Osteocyte (in vitro differentiated cells): ENCODE measurements around the gene CHEK2. TPM values are rescaled to one million over a fixed set of nuclear protein-coding genes. Genes with fewer than 3 reads are reported as not detected.
"Not testable (repeated sequence)": the region's sequence is repeated elsewhere in the genome, so short reads cannot be mapped to it uniquely, and the experiment has no call there.

ENCODE experiments used
- DNase-seq: peaks from one replicate; pipeline ENCODE4 v3.0.0; 2021; ENCODE audit warnings: mixed read lengths; ENCODE audit not compliant: unreplicated experiment; ENCODE audit errors: extremely low spot score
- H3K27ac Mint-ChIP-seq: one replicate; pipeline ENCODE4 v1.8.0; 2021; ENCODE audit warnings: mild to moderate bottlenecking, mixed read lengths; ENCODE audit not compliant: unreplicated experiment
- H3K27me3 Mint-ChIP-seq: one replicate; pipeline ENCODE4 v1.8.0; 2021; ENCODE audit warnings: mixed read lengths; ENCODE audit not compliant: unreplicated experiment
- H3K36me3 Mint-ChIP-seq: one replicate; pipeline ENCODE4 v1.8.0; 2021; ENCODE audit warnings: mixed read lengths; ENCODE audit not compliant: unreplicated experiment
- H3K4me1 Mint-ChIP-seq: one replicate; pipeline ENCODE4 v1.8.0; 2021; ENCODE audit warnings: mixed read lengths; ENCODE audit not compliant: unreplicated experiment
- H3K4me3 Mint-ChIP-seq: one replicate; pipeline ENCODE4 v1.8.0; 2021; ENCODE audit warnings: mild to moderate bottlenecking, moderate library complexity, mixed read lengths; ENCODE audit not compliant: unreplicated experiment
- H3K9me3 Mint-ChIP-seq: one replicate; pipeline ENCODE4 v1.8.0; 2021; ENCODE audit warnings: mixed read lengths; ENCODE audit not compliant: unreplicated experiment
- total RNA-seq: library from RNA; stranded (reverse); gene quantifications from 2 replicates; pipeline ENCODE4 v1.2.1, GENCODE V29; 2021
- TF ChIP-seq, protein P1 (sequence below): fragments of 200-600 bp; sonication (generic); IDR thresholded peaks from 2 replicates; pipeline ENCODE4 v1.5.0; 2021; ENCODE audit warnings: antibody characterized with exemption, mild to moderate bottlenecking, moderate library complexity

CHEK2 gene
- total RNA-seq, 1 donor from 2014 or later = 9.9 TPM

DNA sequence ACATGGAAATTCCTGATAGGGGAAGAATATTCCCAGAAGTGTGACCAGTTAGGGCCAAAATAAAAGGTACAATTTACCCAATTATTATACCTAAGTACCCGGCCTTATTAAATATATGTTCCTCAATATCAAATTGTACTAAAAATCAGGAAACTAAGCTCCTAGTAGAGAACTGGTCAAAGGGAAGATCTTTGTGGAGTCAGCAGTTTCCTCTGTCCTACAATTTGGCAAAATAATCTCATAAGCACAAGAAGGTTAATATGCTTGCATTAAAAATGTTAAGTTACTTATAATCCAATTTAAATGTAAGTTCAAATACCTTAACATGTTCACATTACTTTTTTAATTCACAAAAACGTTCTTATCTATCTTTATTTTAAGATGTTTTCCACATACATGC, 72.2 kb downstream of the CHEK2 start:
- Mint-ChIP-seq H3K4me1 (peaks cover 12% of the 10 kb centered on the region), H3K27me3 (no peaks in the 10 kb centered on the region), H3K27ac (no peak overlapping the region), H3K4me3 (no peak overlapping the region), H3K36me3 (peaks cover 5% of the 10 kb centered on the region), H3K9me3 (no peaks in the 10 kb centered on the region)
- no peak for DNase-seq
- TF ChIP-seq, protein P1, sequence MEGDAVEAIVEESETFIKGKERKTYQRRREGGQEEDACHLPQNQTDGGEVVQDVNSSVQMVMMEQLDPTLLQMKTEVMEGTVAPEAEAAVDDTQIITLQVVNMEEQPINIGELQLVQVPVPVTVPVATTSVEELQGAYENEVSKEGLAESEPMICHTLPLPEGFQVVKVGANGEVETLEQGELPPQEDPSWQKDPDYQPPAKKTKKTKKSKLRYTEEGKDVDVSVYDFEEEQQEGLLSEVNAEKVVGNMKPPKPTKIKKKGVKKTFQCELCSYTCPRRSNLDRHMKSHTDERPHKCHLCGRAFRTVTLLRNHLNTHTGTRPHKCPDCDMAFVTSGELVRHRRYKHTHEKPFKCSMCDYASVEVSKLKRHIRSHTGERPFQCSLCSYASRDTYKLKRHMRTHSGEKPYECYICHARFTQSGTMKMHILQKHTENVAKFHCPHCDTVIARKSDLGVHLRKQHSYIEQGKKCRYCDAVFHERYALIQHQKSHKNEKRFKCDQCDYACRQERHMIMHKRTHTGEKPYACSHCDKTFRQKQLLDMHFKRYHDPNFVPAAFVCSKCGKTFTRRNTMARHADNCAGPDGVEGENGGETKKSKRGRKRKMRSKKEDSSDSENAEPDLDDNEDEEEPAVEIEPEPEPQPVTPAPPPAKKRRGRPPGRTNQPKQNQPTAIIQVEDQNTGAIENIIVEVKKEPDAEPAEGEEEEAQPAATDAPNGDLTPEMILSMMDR = no peak

DNA sequence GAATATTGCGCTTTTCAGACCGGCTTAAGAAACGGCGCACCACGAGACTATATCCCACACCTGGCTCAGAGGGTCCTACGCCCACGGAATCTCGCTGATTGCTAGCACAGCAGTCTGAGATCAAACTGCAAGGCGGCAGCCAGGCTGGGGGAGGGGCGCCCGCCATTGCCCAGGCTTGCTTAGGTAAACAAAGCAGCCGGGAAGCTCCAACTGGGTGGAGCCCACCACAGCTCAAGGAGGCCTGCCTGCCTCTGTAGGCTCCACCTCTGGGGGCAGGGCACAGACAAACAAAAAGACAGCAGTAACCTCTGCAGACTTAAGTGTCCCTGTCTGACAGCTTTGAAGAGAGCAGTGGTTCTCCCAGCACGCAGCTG, 78.1 kb downstream of the CHEK2 start:
- H3K36me3 Mint-ChIP-seq, DNase-seq, H3K27me3 Mint-ChIP-seq, H3K4me1 Mint-ChIP-seq, H3K4me3 Mint-ChIP-seq, H3K27ac Mint-ChIP-seq, H3K9me3 Mint-ChIP-seq: not testable (repeated sequence)

DNA sequence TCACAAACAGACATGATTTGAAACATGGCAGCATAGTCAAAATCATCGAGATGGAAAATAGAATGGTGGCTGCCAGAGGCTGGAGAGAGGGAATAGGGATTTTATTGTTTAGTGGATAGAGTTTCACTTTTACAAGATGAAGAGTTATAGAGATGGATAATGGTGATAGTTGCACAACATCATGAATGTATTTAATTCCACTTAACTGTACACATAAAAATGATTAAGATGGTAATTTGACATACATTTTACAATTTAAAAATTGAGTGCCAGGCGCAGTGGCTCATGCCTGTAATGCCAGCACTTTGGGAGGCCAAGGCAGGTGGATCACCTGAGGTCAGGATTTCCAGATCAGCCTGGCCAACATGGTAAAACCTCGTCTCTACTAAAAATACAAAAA, 83.2 kb downstream of the CHEK2 start:
- no peak overlapping the region for H3K27ac Mint-ChIP-seq
- H3K4me3 Mint-ChIP-seq = no peak overlapping the region
- H3K4me1 Mint-ChIP-seq = peaks cover 4% of the 10 kb centered on the region
- no peaks in the 10 kb centered on the region for H3K9me3 Mint-ChIP-seq
- no peaks in the 10 kb centered on the region for H3K27me3 Mint-ChIP-seq
- DNase-seq = no peak
- TF ChIP-seq, protein P1 = no peak
- peaks cover 6% of the 10 kb centered on the region for H3K36me3 Mint-ChIP-seq

DNA sequence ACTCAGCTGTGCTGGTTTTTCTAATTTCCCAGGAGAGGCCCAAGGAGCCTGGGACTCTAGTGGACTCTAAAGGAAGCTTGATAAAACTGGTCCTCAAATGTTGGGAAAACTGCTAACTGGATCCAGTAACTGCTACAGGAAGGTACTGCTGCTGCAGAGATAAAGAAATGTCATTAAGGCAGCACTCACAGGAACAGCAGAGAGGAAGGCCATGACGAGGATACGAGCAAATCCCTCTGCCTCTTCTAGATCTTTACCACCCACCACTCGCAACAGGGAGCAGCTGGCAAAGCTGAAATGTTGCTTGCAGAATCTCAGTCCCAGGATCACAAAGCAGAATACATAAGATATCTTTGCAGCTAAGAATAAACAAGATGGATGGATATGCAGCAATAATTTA, 85.4 kb downstream of the CHEK2 start:
- no peak for DNase-seq
- H3K36me3 Mint-ChIP-seq = peaks cover 14% of the 10 kb centered on the region
- no peaks in the 10 kb centered on the region for H3K27me3 Mint-ChIP-seq
- H3K4me3 Mint-ChIP-seq = no peak overlapping the region
- no peak overlapping the region for H3K27ac Mint-ChIP-seq
- H3K9me3 Mint-ChIP-seq = no peaks in the 10 kb centered on the region
- TF ChIP-seq, protein P1 = no peak
- H3K4me1 Mint-ChIP-seq = no peaks in the 10 kb centered on the region

DNA sequence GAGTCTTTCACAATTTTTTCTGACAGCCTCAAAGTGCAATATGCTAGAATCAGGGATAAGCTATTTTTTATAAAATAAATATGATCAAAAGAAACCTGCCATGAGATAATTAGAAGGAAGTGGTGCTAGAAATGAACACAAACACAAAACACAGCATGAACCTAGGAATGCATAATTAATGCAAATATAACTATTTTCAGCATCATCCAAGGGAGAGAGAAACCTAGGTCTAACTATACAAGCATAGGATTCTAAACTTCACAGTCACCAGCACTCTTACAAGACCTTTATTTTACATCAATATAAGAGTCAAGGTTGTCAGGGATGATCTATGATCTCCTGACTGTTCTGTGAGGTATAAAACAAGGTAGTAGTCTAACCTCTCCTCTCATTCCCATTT, 91.2 kb downstream of the CHEK2 start:
- Mint-ChIP-seq H3K27ac (no peak overlapping the region), H3K27me3 (no peaks in the 10 kb centered on the region), H3K4me1 (peaks cover 8% of the 10 kb centered on the region), H3K36me3 (peaks cover 10% of the 10 kb centered on the region), H3K9me3 (no peaks in the 10 kb centered on the region), H3K4me3 (no peak overlapping the region)
- DNase-seq = no peak
- TF ChIP-seq, protein P1 = no peak

DNA sequence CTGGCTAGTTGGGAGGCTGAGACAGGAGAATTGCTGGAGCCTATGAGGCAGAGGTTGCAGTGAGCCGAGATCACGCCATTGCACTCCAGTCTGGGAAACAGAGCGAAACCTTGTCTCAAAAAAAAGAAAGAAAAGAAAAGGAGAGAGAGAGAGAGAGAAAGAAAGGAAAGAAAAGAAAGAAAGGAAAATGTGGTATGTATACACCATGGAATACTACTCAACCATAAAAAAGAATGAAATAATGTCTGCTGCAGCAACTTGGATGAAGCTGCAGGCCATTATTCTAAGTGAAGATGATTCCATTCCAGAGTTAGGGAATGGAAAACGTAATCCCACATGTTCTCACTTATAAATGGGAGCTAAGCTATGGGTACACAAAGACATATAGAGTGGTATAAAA, 92.8 kb downstream of the CHEK2 start:
- H3K4me1 Mint-ChIP-seq = peaks cover 8% of the 10 kb centered on the region
- TF ChIP-seq, protein P1 = no peak
- no peaks in the 10 kb centered on the region for H3K27me3 Mint-ChIP-seq
- no peak overlapping the region for H3K4me3 Mint-ChIP-seq
- H3K9me3 Mint-ChIP-seq = no peaks in the 10 kb centered on the region
- no peak overlapping the region for H3K27ac Mint-ChIP-seq
- DNase-seq = no peak
- peaks cover 10% of the 10 kb centered on the region for H3K36me3 Mint-ChIP-seq
